Frontal cortex (tissue), 4 donors: ENCODE measurements around the gene RAMACL. TPM values are rescaled to one million over a fixed set of nuclear protein-coding genes. Genes with fewer than 3 reads are reported as not detected.

Experiments used
- DNase-seq, 2 donors: peaks; one replicate each; pipeline ENCODE4 v3.0.0; 2012; ENCODE audit warnings: low spot score in 2 of 2
- FAIRE-seq: peaks from 2 replicates; lab custom pipeline; 2012; peaks lifted over from hg19 to GRCh38; lab: Jason Lieb, UNC
- total RNA-seq: library from RNA; depleted of rRNA; stranded (reverse); fragments of >200 nt; gene quantifications from one replicate; pipeline ENCODE4 v1.2.3, GENCODE V29; 2014
- donor health status: control.
- donor health status: control.
- donor health status: control.

RAMACL gene
- total RNA-seq, 1 donor from 2014 or later, result 0.82 TPM

GRCh38 chr6:166618866-166619761 lies 32.6 kb upstream of the RAMACL start:
- FAIRE-seq (no peak), DNase-seq (no peak)

- FAIRE-seq (no peak), DNase-seq (no peak)
Measured at GRCh38 chr6:166618251-166618650, 31.8 kb upstream of the RAMACL start.

GRCh38 chr6:166617359-166617758 lies 30.9 kb upstream of the RAMACL start:
- FAIRE-seq, result no peak
- no peak for DNase-seq

GRCh38 chr6:166616261-166617238 lies 30.1 kb upstream of the RAMACL start:
- DNase-seq (no peak), FAIRE-seq (no peak)

- DNase-seq, result no peak
- no peak for FAIRE-seq
Measured at GRCh38 chr6:166615059-166615770, 28.7 kb upstream of the RAMACL start.

GRCh38 chr6:166614589-166614988 lies 28.1 kb upstream of the RAMACL start:
- FAIRE-seq, result no peak
- DNase-seq, result no peak

GRCh38 chr6:166614171-166614583 lies 27.7 kb upstream of the RAMACL start:
- DNase-seq, result no peak
- no peak for FAIRE-seq

GRCh38 chr6:166613027-166613426 lies 26.5 kb upstream of the RAMACL start:
- no peak for FAIRE-seq

GRCh38 chr6:166612471-166612881 lies 26.0 kb upstream of the RAMACL start:
- FAIRE-seq (no peak), DNase-seq (no peak)

More at GRCh38 chr6:166613027-166613426, 26.5 kb upstream of the RAMACL start:
- DNase-seq, result no peak

- FAIRE-seq, result no peak
- no peak for DNase-seq
Measured at GRCh38 chr6:166611631-166612030, 25.2 kb upstream of the RAMACL start.

GRCh38 chr6:166610069-166610468 lies 23.6 kb upstream of the RAMACL start:
- FAIRE-seq (no peak), DNase-seq (no peak)

- DNase-seq, result no peak
- FAIRE-seq, result no peak
Measured at GRCh38 chr6:166608774-166609173, 22.3 kb upstream of the RAMACL start.

GRCh38 chr6:166605752-166606151 lies 19.3 kb upstream of the RAMACL start:
- FAIRE-seq (no peak), DNase-seq (no peak)

GRCh38 chr6:166604911-166605310 lies 18.4 kb upstream of the RAMACL start:
- DNase-seq (no peak), FAIRE-seq (no peak)

- DNase-seq (no peak), FAIRE-seq (no peak)
Measured at GRCh38 chr6:166604328-166604727, 17.9 kb upstream of the RAMACL start.

GRCh38 chr6:166603043-166603690 lies 16.7 kb upstream of the RAMACL start:
- no peak for DNase-seq
- no peak for FAIRE-seq

GRCh38 chr6:166601956-166602355 lies 15.5 kb upstream of the RAMACL start:
- DNase-seq, result no peak
- FAIRE-seq, result no peak

GRCh38 chr6:166600931-166601330 lies 14.5 kb upstream of the RAMACL start:
- no peak for FAIRE-seq
- DNase-seq, result no peak

GRCh38 chr6:166599205-166599604 lies 12.7 kb upstream of the RAMACL start:
- FAIRE-seq, result no peak
- no peak for DNase-seq
